Urinary bladder (tissue), 4 donors: ENCODE results near the gene UPF3A. TPM values are rescaled to one million over a fixed set of nuclear protein-coding genes. Genes with fewer than 3 reads are reported as not detected.

Source experiments
- DNase-seq: peaks from one replicate; pipeline ENCODE4 v3.0.0-alpha.2; 2015; ENCODE audit errors: extremely low spot score
- H3K27ac ChIP-seq: one replicate; pipeline ENCODE4 v1.5.1; 2013; ENCODE audit warnings: low read depth, mild to moderate bottlenecking, moderate library complexity
- H3K36me3 ChIP-seq: one replicate; pipeline ENCODE4 v1.6.1; 2013; ENCODE audit warnings: mild to moderate bottlenecking, moderate library complexity; ENCODE audit not compliant: insufficient read depth
- H3K4me1 ChIP-seq: one replicate; pipeline ENCODE4 v1.6.1; 2013; ENCODE audit warnings: mild to moderate bottlenecking, moderate library complexity; ENCODE audit not compliant: insufficient read depth
- H3K4me3 ChIP-seq: one replicate; pipeline ENCODE4 v1.5.1; 2013; ENCODE audit warnings: low read depth, low read length
- WGBS: extraction: QIAGEN DNeasy Blood & Tissue Kit; methylation state at CpG from one replicate; pipeline ENCODE4 v1.1.7; 2013; 5-methylcytosine and 5-hydroxymethylcytosine counted together
- polyA plus RNA-seq: library from polyadenylated mRNA; stranded (reverse); fragments of 200-250 nt; gene quantifications from one replicate; pipeline ENCODE4 v1.2.3, GENCODE V29; 2013
- total RNA-seq: library from RNA; depleted of rRNA; stranded (reverse); fragments of >200 nt; gene quantifications from one replicate; pipeline ENCODE4 v1.2.3, GENCODE V29; 2014
- donor health status: healthy with polysubstance abuse.
- donor health status: healthy.

Gene UPF3A
- total and polyA plus RNA-seq, 2 donors, result 50.1 to 61.7 TPM

- Histone ChIP-seq H3K36me3 (no peaks in the 10 kb centered on the region), H3K27ac (no peak overlapping the region), H3K4me1 (no peaks in the 10 kb centered on the region), H3K4me3 (no peak overlapping the region)
- no peak for DNase-seq
- WGBS, result 75% methylated on average over 2 of the region's 2 CpGs
Observed at GRCh38 chr13:114272977-114273376, 8.4 kb upstream of the UPF3A start.

DNA sequence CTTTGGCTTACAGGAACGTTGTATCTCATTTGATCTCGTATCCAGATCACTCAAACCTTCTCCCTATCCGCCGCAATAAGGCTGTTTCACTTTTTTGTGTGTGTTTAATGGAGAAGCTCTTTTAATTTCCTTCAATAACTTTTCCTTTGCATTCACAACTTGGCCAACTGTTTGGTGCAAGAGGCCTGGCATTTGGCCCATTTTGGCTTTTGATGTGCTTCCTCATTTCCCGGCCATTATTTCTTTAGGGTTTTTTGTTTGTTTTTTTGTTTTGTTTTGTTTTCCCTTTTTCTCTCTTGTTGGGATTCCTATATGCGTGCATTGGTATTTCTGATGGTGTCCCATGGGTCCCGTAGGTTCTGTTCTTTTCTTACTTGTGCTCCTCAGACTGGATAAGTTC lies 6.1 kb upstream of the UPF3A start:
- Histone ChIP-seq H3K27ac (no peak overlapping the region), H3K36me3 (no peaks in the 10 kb centered on the region), H3K4me3 (no peak overlapping the region), H3K4me1 (no peaks in the 10 kb centered on the region)
- WGBS, result 87% methylated on average over 7 of the region's 7 CpGs
- no peak for DNase-seq

DNA sequence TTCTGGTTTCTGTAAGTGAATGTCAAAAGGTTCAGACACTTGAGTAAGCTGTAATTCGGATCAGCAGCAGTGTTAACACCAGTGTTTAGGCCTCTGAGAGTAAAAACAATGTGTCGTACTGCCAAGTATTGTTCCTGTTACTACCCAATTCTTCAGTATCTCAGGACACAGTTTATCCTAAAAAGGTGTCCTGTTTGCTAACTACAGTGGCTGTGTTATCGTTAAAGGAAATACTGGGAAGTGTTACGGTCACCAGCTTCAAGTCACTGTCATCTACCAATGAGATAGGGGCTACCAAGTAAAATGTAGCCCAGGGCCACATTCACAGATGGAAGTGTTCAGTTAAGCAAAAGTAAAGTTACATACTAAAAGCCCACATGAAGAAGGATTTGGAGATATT lies 2.3 kb upstream of the UPF3A start:
- Histone ChIP-seq H3K27ac (no peak overlapping the region), H3K4me3 (no peak overlapping the region), H3K4me1 (no peaks in the 10 kb centered on the region), H3K36me3 (no peaks in the 10 kb centered on the region)
- 84% methylated on average over 4 of the region's 4 CpGs for WGBS
- no peak for DNase-seq

GRCh38 chr13:114279758-114280355 lies 1.5 kb upstream of the UPF3A start:
- Histone ChIP-seq H3K27ac (no peak overlapping the region), H3K4me3 (no peak overlapping the region), H3K36me3 (no peaks in the 10 kb centered on the region), H3K4me1 (no peaks in the 10 kb centered on the region)
- 88% methylated on average over 2 of the region's 2 CpGs for WGBS
- DNase-seq, result no peak

- Histone ChIP-seq H3K4me1 (no peaks in the 10 kb centered on the region), H3K4me3 (peak overlapping the region; percentile 70), H3K27ac (peak overlapping the region; percentile 59), H3K36me3 (no peaks in the 10 kb centered on the region)
- under 1% methylated on average over 50 of the region's 50 CpGs for WGBS
- DNase-seq, result no peak
Observed at GRCh38 chr13:114282041-114282670, 755 bp downstream of the UPF3A start.

- no peak for DNase-seq
- WGBS, result 73% methylated on average over 3 of the region's 3 CpGs
- Histone ChIP-seq H3K36me3 (no peaks in the 10 kb centered on the region), H3K4me3 (no peak overlapping the region), H3K4me1 (no peaks in the 10 kb centered on the region), H3K27ac (no peak overlapping the region)
Observed at GRCh38 chr13:114283576-114283975, 2.2 kb downstream of the UPF3A start.

- Histone ChIP-seq H3K4me1 (no peaks in the 10 kb centered on the region), H3K27ac (no peak overlapping the region), H3K4me3 (no peak overlapping the region), H3K36me3 (no peaks in the 10 kb centered on the region)
- WGBS, result 90% methylated on average over 8 of the region's 8 CpGs
- no peak for DNase-seq
Observed at GRCh38 chr13:114284680-114285079, 3.3 kb downstream of the UPF3A start.

GRCh38 chr13:114285166-114285808 lies 3.9 kb downstream of the UPF3A start:
- 88% methylated on average over 4 of the region's 4 CpGs for WGBS
- Histone ChIP-seq H3K36me3 (no peaks in the 10 kb centered on the region), H3K27ac (no peak overlapping the region), H3K4me1 (no peaks in the 10 kb centered on the region), H3K4me3 (no peak overlapping the region)
- DNase-seq, result no peak

DNA sequence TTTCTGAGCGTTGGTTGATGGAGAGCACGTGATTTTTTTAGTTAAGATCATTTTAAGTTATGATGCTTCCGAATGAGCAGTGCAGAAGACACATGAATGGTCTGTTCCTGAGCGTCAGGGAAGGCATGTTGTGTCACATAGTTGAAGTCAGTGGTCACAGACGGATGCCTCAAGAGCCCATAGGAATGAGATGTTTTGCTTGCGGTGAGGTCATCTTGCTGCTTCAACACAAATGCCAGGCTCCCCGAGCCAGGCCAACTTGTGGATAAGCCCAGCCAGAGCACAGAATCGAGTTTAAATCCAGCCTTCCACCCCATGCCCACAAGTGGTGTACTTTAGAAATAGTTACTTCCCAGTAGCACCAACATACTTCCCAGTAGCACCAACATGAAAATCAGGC lies 5.4 kb downstream of the UPF3A start:
- 92% methylated on average over 8 of the region's 8 CpGs for WGBS
- Histone ChIP-seq H3K4me1 (no peaks in the 10 kb centered on the region), H3K36me3 (no peaks in the 10 kb centered on the region), H3K27ac (no peak overlapping the region), H3K4me3 (no peak overlapping the region)
- DNase-seq, result no peak

DNA sequence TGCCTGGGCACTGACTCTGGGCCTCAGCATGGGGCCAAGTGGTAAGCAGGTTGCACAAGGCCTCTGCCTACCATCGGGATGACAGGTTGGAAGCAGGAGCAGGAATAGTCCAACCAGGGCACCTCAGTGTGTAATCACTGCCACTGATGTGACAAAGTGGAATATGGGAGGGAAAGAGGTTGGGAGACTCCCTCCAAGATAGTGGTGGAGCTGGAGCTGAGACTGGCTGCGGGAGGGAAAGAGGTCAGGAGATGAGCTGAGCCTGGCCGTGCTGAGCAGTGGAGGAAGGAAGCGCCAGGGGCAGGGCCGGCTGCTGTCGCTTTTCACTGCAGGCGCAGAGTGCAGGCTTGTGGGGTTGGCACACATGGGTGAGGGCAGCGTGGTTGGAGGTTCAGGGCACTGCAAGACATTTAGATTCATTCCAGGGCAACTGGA lies 6.8 kb downstream of the UPF3A start:
- WGBS, result 95% methylated on average over 8 of the region's 8 CpGs
- Histone ChIP-seq H3K36me3 (no peaks in the 10 kb centered on the region), H3K4me3 (no peak overlapping the region), H3K27ac (no peak overlapping the region), H3K4me1 (no peaks in the 10 kb centered on the region)
- DNase-seq, result no peak

GRCh38 chr13:114296448-114296847 lies 15.0 kb downstream of the UPF3A start:
- H3K36me3 ChIP-seq, result no peaks in the 10 kb centered on the region
- 89% methylated on average over 10 of the region's 10 CpGs for WGBS

GRCh38 chr13:114296902-114297301 lies 15.5 kb downstream of the UPF3A start:
- no peaks in the 10 kb centered on the region for H3K36me3 ChIP-seq
- H3K4me3 ChIP-seq, result no peak overlapping the region
- no peak overlapping the region for H3K27ac ChIP-seq
- no peaks in the 10 kb centered on the region for H3K4me1 ChIP-seq
- DNase-seq, result no peak
- WGBS, result 92% methylated on average over 5 of the region's 5 CpGs

More at GRCh38 chr13:114296448-114296847, 15.0 kb downstream of the UPF3A start:
- DNase-seq, result no peak
- Histone ChIP-seq H3K4me1 (no peaks in the 10 kb centered on the region), H3K27ac (no peak overlapping the region), H3K4me3 (no peak overlapping the region)

DNA sequence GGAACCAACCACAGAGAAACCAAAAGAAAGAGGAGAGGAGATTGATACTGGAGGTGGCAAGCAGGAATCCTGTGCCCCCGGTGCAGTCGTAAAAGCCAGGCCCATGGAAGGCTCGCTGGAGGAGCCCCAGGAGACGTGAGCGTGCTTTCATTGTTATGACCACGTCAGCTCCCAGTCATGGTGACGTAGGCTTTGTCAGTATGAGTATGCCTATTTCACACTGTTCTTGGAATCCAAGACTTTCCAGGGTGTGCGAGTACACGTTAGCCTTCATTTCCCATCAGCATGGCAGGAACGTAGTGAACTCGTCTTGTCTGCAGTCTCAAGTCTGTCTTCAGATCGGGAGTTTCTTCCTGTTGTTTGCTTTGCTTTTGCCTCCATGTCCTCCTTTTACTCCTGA lies 17.5 kb downstream of the UPF3A start:
- DNase-seq, result no peak
- WGBS, result 78% methylated on average over 12 of the region's 12 CpGs
- no peak overlapping the region for H3K4me3 ChIP-seq
- H3K36me3 ChIP-seq, result peaks cover 3% of the 10 kb centered on the region
- H3K4me1 ChIP-seq, result no peaks in the 10 kb centered on the region
- H3K27ac ChIP-seq, result no peak overlapping the region

- H3K36me3 ChIP-seq, result peaks cover 3% of the 10 kb centered on the region
- WGBS, result 95% methylated on average over 12 of the region's 12 CpGs
- no peak overlapping the region for H3K4me3 ChIP-seq
- H3K4me1 ChIP-seq, result no peaks in the 10 kb centered on the region
- DNase-seq, result no peak
- no peak overlapping the region for H3K27ac ChIP-seq
Observed at GRCh38 chr13:114299604-114300305, 18.4 kb downstream of the UPF3A start.
